ENCODE data around the gene PLD5.
"Not testable (repeated sequence)": the region's sequence is repeated elsewhere in the genome, so short reads cannot be mapped to it uniquely, and the experiment has no call there.

PLD5 gene

GRCh38 chr1:242405947-242406346 is 118.5 kb downstream of the PLD5 start:
- FAIRE-seq (no peak), DNase-seq (ENCODE audit: insufficient read length) (no peak)
- no peak for TF ChIP-seq POLR2A (IDR thresholded peaks at IDR 0.05; ENCODE audit: low read depth, low read length)
- no peak for TF ChIP-seq POLR2AphosphoS5 (IDR thresholded peaks at IDR 0.05; ENCODE audit: low read depth, low read length)
- no peak for TF ChIP-seq TAF1 (IDR thresholded peaks at IDR 0.05; ENCODE audit: borderline replicate concordance, low read depth, low read length)

- no peak for DNase-seq (ENCODE audit: insufficient read length)
- TF ChIP-seq POLR2A (IDR thresholded peaks at IDR 0.05; ENCODE audit: low read depth, low read length), result no peak
- TF ChIP-seq TAF1 (IDR thresholded peaks at IDR 0.05; ENCODE audit: borderline replicate concordance, low read depth, low read length), result no peak
- TF ChIP-seq POLR2AphosphoS5 (IDR thresholded peaks at IDR 0.05; ENCODE audit: low read depth, low read length), result no peak
- FAIRE-seq, result no peak
These were observed 120.2 kb downstream of the PLD5 start for GRCh38 chr1:242404296-242404695.

- FAIRE-seq (no peak), DNase-seq (ENCODE audit: insufficient read length) (no peak)
- no peak for TF ChIP-seq POLR2AphosphoS5 (IDR thresholded peaks at IDR 0.05; ENCODE audit: low read depth, low read length)
- TF ChIP-seq TAF1 (IDR thresholded peaks at IDR 0.05; ENCODE audit: borderline replicate concordance, low read depth, low read length), result no peak
- TF ChIP-seq POLR2A (IDR thresholded peaks at IDR 0.05; ENCODE audit: low read depth, low read length), result no peak
These were observed 121.5 kb downstream of the PLD5 start for GRCh38 chr1:242402956-242403355.

- TF ChIP-seq POLR2AphosphoS5 (IDR thresholded peaks at IDR 0.05; ENCODE audit: low read depth, low read length), result no peak
- no peak for TF ChIP-seq POLR2A (IDR thresholded peaks at IDR 0.05; ENCODE audit: low read depth, low read length)
- TF ChIP-seq TAF1 (IDR thresholded peaks at IDR 0.05; ENCODE audit: borderline replicate concordance, low read depth, low read length), result no peak
- no peak for FAIRE-seq
- no peak for DNase-seq (ENCODE audit: insufficient read length)
These were observed 122.6 kb downstream of the PLD5 start for GRCh38 chr1:242401937-242402336.

GRCh38 chr1:242398351-242398750 is 126.1 kb downstream of the PLD5 start:
- FAIRE-seq, result no peak
- no peak for DNase-seq (ENCODE audit: insufficient read length)
- TF ChIP-seq POLR2A (IDR thresholded peaks at IDR 0.05; ENCODE audit: low read depth, low read length), result no peak
- no peak for TF ChIP-seq TAF1 (IDR thresholded peaks at IDR 0.05; ENCODE audit: borderline replicate concordance, low read depth, low read length)
- TF ChIP-seq POLR2AphosphoS5 (IDR thresholded peaks at IDR 0.05; ENCODE audit: low read depth, low read length), result no peak

GRCh38 chr1:242391896-242392295 is 132.6 kb downstream of the PLD5 start:
- TF ChIP-seq POLR2AphosphoS5 (IDR thresholded peaks at IDR 0.05; ENCODE audit: low read depth, low read length), result no peak
- TF ChIP-seq POLR2A (IDR thresholded peaks at IDR 0.05; ENCODE audit: low read depth, low read length), result no peak
- no peak for TF ChIP-seq TAF1 (IDR thresholded peaks at IDR 0.05; ENCODE audit: borderline replicate concordance, low read depth, low read length)
- no peak for FAIRE-seq
- no peak for DNase-seq (ENCODE audit: insufficient read length)

GRCh38 chr1:242376121-242376520 is 148.4 kb downstream of the PLD5 start:
- DNase-seq (ENCODE audit: insufficient read length); FAIRE-seq: not testable (repeated sequence)

- not testable (repeated sequence) for FAIRE-seq; DNase-seq (ENCODE audit: insufficient read length)
These were observed 174.1 kb downstream of the PLD5 start for GRCh38 chr1:242350446-242350845.

- TF ChIP-seq POLR2AphosphoS5 (IDR thresholded peaks at IDR 0.05; ENCODE audit: low read depth, low read length), result no peak
- no peak for TF ChIP-seq POLR2A (IDR thresholded peaks at IDR 0.05; ENCODE audit: low read depth, low read length)
- no peak for TF ChIP-seq TAF1 (IDR thresholded peaks at IDR 0.05; ENCODE audit: borderline replicate concordance, low read depth, low read length)
- DNase-seq (ENCODE audit: insufficient read length) (no peak), FAIRE-seq (no peak)
These were observed 174.9 kb downstream of the PLD5 start for GRCh38 chr1:242349636-242350035.

- FAIRE-seq; DNase-seq (ENCODE audit: insufficient read length): not testable (repeated sequence)
These were observed 193.6 kb downstream of the PLD5 start for GRCh38 chr1:242330865-242331264.

GRCh38 chr1:242327381-242327780 is 197.1 kb downstream of the PLD5 start:
- not testable (repeated sequence) for FAIRE-seq; DNase-seq (ENCODE audit: insufficient read length)

- DNase-seq (ENCODE audit: insufficient read length); FAIRE-seq: not testable (repeated sequence)
These were observed 202.5 kb downstream of the PLD5 start for GRCh38 chr1:242321981-242322380.

- DNase-seq (ENCODE audit: insufficient read length) (no peak), FAIRE-seq (no peak)
- TF ChIP-seq POLR2A (IDR thresholded peaks at IDR 0.05; ENCODE audit: low read depth, low read length), result no peak
- no peak for TF ChIP-seq TAF1 (IDR thresholded peaks at IDR 0.05; ENCODE audit: borderline replicate concordance, low read depth, low read length)
- TF ChIP-seq POLR2AphosphoS5 (IDR thresholded peaks at IDR 0.05; ENCODE audit: low read depth, low read length), result no peak
These were observed 206.4 kb downstream of the PLD5 start for GRCh38 chr1:242318140-242318539.

- DNase-seq (ENCODE audit: insufficient read length); FAIRE-seq: not testable (repeated sequence)
These were observed 209.6 kb downstream of the PLD5 start for GRCh38 chr1:242314865-242315264.

GRCh38 chr1:242314085-242314649 is 210.3 kb downstream of the PLD5 start:
- peak; percentile 67 for FAIRE-seq
- not testable (repeated sequence) for DNase-seq (ENCODE audit: insufficient read length)

- not testable (repeated sequence) for FAIRE-seq; DNase-seq (ENCODE audit: insufficient read length)
These were observed 215.8 kb downstream of the PLD5 start for GRCh38 chr1:242308681-242309080.

- FAIRE-seq, result peak; percentile 5
- DNase-seq (ENCODE audit: insufficient read length), result not testable (repeated sequence)
These were observed 230.7 kb downstream of the PLD5 start for GRCh38 chr1:242293781-242294180.

- DNase-seq (ENCODE audit: insufficient read length), result not testable (repeated sequence)
- peak; percentile 44 for FAIRE-seq
These were observed 236.4 kb downstream of the PLD5 start for GRCh38 chr1:242288067-242288466.
